Liver (tissue), 9 donors: ENCODE measurements around the gene IARS1. TPM values are rescaled to one million over a fixed set of nuclear protein-coding genes. Genes with fewer than 3 reads are reported as not detected.

Experiments
- DNase-seq: peaks from one replicate; pipeline ENCODE4 v3.0.0-alpha.2; 2017; ENCODE audit warnings: low spot score
- H3K27ac ChIP-seq, 2 donors: one replicate each; pipeline ENCODE4 v1.7.0; 2013; ENCODE audit warnings: inconsistent platforms in 2 of 2, low read length in 2 of 2, control low read depth in 1 of 2, low read depth in 1 of 2, mild to moderate bottlenecking in 1 of 2
- H3K27me3 ChIP-seq, 4 donors: one replicate each; pipeline versions ENCODE4 v1.6.1 to v1.7.0; 2013; ENCODE audit warnings: low read length in 3 of 4, inconsistent platforms in 1 of 4, mild to moderate bottlenecking in 1 of 4, moderate library complexity in 1 of 4; ENCODE audit not compliant: control insufficient read depth in 4 of 4, insufficient read depth in 4 of 4
- H3K36me3 ChIP-seq, 4 donors: one replicate each; pipeline versions ENCODE4 v1.6.1 to v1.7.0; 2013; ENCODE audit warnings: low read length in 3 of 4, mild to moderate bottlenecking in 3 of 4, low read depth in 1 of 4, moderate library complexity in 1 of 4; ENCODE audit not compliant: control insufficient read depth in 4 of 4, insufficient read depth in 3 of 4
- H3K4me1 ChIP-seq, 4 donors: one replicate each; pipeline versions ENCODE4 v1.6.1 to v1.7.0; 2013; ENCODE audit warnings: low read length in 3 of 4, mild to moderate bottlenecking in 3 of 4, moderate library complexity in 1 of 4; ENCODE audit not compliant: control insufficient read depth in 4 of 4, insufficient read depth in 4 of 4
- H3K4me3 ChIP-seq, 3 donors: one replicate each; pipeline versions ENCODE4 v1.6.1 to v1.7.0; 2013; ENCODE audit warnings: low read length in 3 of 3, control low read depth in 1 of 3, low read depth in 1 of 3, mild to moderate bottlenecking in 1 of 3
- H3K9ac ChIP-seq, 2 donors: one replicate each; pipeline ENCODE4 v1.7.0; 2013; ENCODE audit warnings: low read length in 2 of 2, mild to moderate bottlenecking in 2 of 2, moderate library complexity in 2 of 2, control low read depth in 1 of 2, low read depth in 1 of 2
- H3K9me3 ChIP-seq, 4 donors: one replicate each; pipeline versions ENCODE4 v1.6.1 to v1.7.0; 2013; ENCODE audit warnings: low read length in 3 of 4; ENCODE audit not compliant: control insufficient read depth in 4 of 4
- ATF3 ChIP-seq: IDR thresholded peaks from 2 replicates; pipeline ENCODE4 v1.6.1; 2016; ENCODE audit warnings: antibody characterized with exemption
- CTCF ChIP-seq: fragments of 150-350 bp; IDR thresholded peaks from 2 replicates; pipeline ENCODE4 v1.5.1; 2017; ENCODE audit warnings: improper control_type of control experiment, low read depth, low read length; ENCODE audit not compliant: missing input control
- EGR1 ChIP-seq, 2 donors: IDR thresholded peaks; 2 replicates each; pipeline ENCODE4 v1.6.1; 2016 to 2018; ENCODE audit warnings: antibody characterized with exemption in 2 of 2, low read depth in 2 of 2
- FOXA2 ChIP-seq: IDR thresholded peaks from 2 replicates; pipeline ENCODE4 v1.6.1; 2016; ENCODE audit warnings: antibody characterized with exemption
- GABPA ChIP-seq, 2 donors: IDR thresholded peaks in 1 of 2; conservative IDR thresholded peaks in 1 of 2; 2 replicates each; pipeline ENCODE4 v1.6.1; 2016; ENCODE audit warnings: antibody characterized with exemption in 2 of 2, mild to moderate bottlenecking in 1 of 2, moderate library complexity in 1 of 2
- HNF4A ChIP-seq, 2 donors: conservative IDR thresholded peaks; 2 replicates each; pipeline ENCODE4 v1.6.1; 2016; ENCODE audit warnings: antibody characterized with exemption in 2 of 2, mild to moderate bottlenecking in 2 of 2
- HNF4G ChIP-seq: IDR thresholded peaks from 2 replicates; pipeline ENCODE4 v1.6.1; 2016; ENCODE audit warnings: antibody characterized with exemption
- JUND ChIP-seq, 2 donors: IDR thresholded peaks; 2 replicates each; pipeline ENCODE4 v1.6.1; 2016; ENCODE audit warnings: antibody characterized with exemption in 2 of 2
- MAX ChIP-seq: IDR thresholded peaks from 2 replicates; pipeline ENCODE4 v1.6.1; 2016; ENCODE audit warnings: antibody characterized with exemption
- NR2F2 ChIP-seq: IDR thresholded peaks from 2 replicates; pipeline ENCODE4 v1.6.1; 2016; ENCODE audit warnings: antibody characterized with exemption
- RAD21 ChIP-seq, 2 donors: IDR thresholded peaks; 2 replicates each; pipeline ENCODE4 v1.6.1; 2016; ENCODE audit warnings: antibody characterized with exemption in 2 of 2, mild to moderate bottlenecking in 2 of 2
- REST ChIP-seq: IDR thresholded peaks from 2 replicates; pipeline ENCODE4 v1.6.1; 2016; ENCODE audit warnings: antibody characterized with exemption, mild to moderate bottlenecking
- RXRA ChIP-seq, 2 donors: IDR thresholded peaks; 2 replicates each; pipeline ENCODE4 v1.6.1; 2017 to 2018; ENCODE audit warnings: antibody characterized with exemption in 2 of 2, mild to moderate bottlenecking in 1 of 2
- SP1 ChIP-seq: IDR thresholded peaks from 2 replicates; pipeline ENCODE4 v1.6.1; 2018; ENCODE audit warnings: antibody characterized with exemption, mild to moderate bottlenecking
- TAF1 ChIP-seq: conservative IDR thresholded peaks from 2 replicates; pipeline ENCODE4 v1.6.1; 2016; ENCODE audit warnings: antibody characterized with exemption, mild to moderate bottlenecking
- YY1 ChIP-seq: IDR thresholded peaks from 2 replicates; pipeline ENCODE4 v1.6.1; 2016; ENCODE audit warnings: antibody characterized with exemption, mild to moderate bottlenecking
- WGBS: extraction: QIAGEN DNeasy Blood & Tissue Kit; methylation state at CpG from one replicate; pipeline ENCODE4 v1.1.7; 2013; 5-methylcytosine and 5-hydroxymethylcytosine counted together
- polyA plus RNA-seq, 2 donors: library from polyadenylated mRNA; stranded (reverse) in 1 of 2; unstranded in 1 of 2; fragments of 200-250 nt in 1 of 2; fragments of >200 nt in 1 of 2; fragmentation: Nextera tagmentation in 1 of 2; extraction: Ambion mirVana in 1 of 2; gene quantifications; one replicate each; pipeline versions ENCODE4 v1.2.1 to v1.2.3, GENCODE V29; 2013 to 2015
- total RNA-seq, 2 donors: library from RNA; depleted of rRNA; stranded (reverse); fragments of >200 nt; gene quantifications; one replicate each; pipeline ENCODE4 v1.2.3, GENCODE V29; 2014
- donor health status: healthy.
- donor health status: healthy.
- donor health status: healthy.
- donor health status: healthy.
- donor health status: healthy.

The IARS1 gene
- total and polyA plus RNA-seq, 4 donors, result 24.8 to 81.7 (median 49.6) TPM

GRCh38 chr9:92279302-92279701 is 14.2 kb downstream of the IARS1 start:
- no peak for TF ChIP-seq FOXA2
- TF ChIP-seq RXRA (IDR thresholded peaks at IDR 0.05), result peak in 1 of 2 donors; percentile 7
- WGBS, result 33% methylated on average over 1 of the region's 1 CpG
- peaks cover 21 to 78% (median 63%) of the 10 kb centered on the region in 4 donors for H3K36me3 ChIP-seq
- H3K9me3 ChIP-seq, result no peaks in the 10 kb centered on the region
- H3K4me1 ChIP-seq, result peaks cover 0 to 6% (median 1%) of the 10 kb centered on the region in 4 donors
- no peak for DNase-seq
- no peaks in the 10 kb centered on the region for H3K27me3 ChIP-seq
- no peak overlapping the region for H3K4me3 ChIP-seq
- no peak overlapping the region for H3K9ac ChIP-seq
- H3K27ac ChIP-seq, result no peak overlapping the region

GRCh38 chr9:92278110-92278509 is 15.4 kb downstream of the IARS1 start:
- Histone ChIP-seq H3K36me3 (peaks cover 18 to 86% (median 66%) of the 10 kb centered on the region in 4 donors), H3K9ac (no peak overlapping the region), H3K4me1 (peaks cover 0 to 6% (median 1%) of the 10 kb centered on the region in 4 donors), H3K4me3 (no peak overlapping the region), H3K9me3 (no peaks in the 10 kb centered on the region), H3K27ac (no peak overlapping the region), H3K27me3 (no peaks in the 10 kb centered on the region)
- TF ChIP-seq JUND (IDR thresholded peaks at IDR 0.05) (no peak), CTCF (no peak), FOXA2 (no peak), RXRA (IDR thresholded peaks at IDR 0.05) (no peak), GABPA (IDR thresholded peaks at IDR 0.05 in 1 of 2, conservative IDR thresholded peaks at IDR 0.05 in 1 of 2) (no peak), MAX (no peak), SP1 (no peak), ATF3 (no peak), HNF4A (conservative IDR thresholded peaks at IDR 0.05) (no peak), RAD21 (IDR thresholded peaks at IDR 0.05) (no peak), TAF1 (no peak), YY1 (no peak), HNF4G (no peak), NR2F2 (no peak), EGR1 (IDR thresholded peaks at IDR 0.05; ENCODE audit: low read depth in 2 of 2) (no peak), REST (no peak)
- 92% methylated on average over 2 of the region's 2 CpGs for WGBS
- DNase-seq, result no peak
